ENCODE results near the gene DCTPP1.
A peak's percentile ranks its signal among the peaks of the same experiment; 100 is the strongest.
"Not testable (repeated sequence)": the region's sequence is repeated elsewhere in the genome, so short reads cannot be mapped to it uniquely, and the experiment has no call there.

Gene DCTPP1

DNA sequence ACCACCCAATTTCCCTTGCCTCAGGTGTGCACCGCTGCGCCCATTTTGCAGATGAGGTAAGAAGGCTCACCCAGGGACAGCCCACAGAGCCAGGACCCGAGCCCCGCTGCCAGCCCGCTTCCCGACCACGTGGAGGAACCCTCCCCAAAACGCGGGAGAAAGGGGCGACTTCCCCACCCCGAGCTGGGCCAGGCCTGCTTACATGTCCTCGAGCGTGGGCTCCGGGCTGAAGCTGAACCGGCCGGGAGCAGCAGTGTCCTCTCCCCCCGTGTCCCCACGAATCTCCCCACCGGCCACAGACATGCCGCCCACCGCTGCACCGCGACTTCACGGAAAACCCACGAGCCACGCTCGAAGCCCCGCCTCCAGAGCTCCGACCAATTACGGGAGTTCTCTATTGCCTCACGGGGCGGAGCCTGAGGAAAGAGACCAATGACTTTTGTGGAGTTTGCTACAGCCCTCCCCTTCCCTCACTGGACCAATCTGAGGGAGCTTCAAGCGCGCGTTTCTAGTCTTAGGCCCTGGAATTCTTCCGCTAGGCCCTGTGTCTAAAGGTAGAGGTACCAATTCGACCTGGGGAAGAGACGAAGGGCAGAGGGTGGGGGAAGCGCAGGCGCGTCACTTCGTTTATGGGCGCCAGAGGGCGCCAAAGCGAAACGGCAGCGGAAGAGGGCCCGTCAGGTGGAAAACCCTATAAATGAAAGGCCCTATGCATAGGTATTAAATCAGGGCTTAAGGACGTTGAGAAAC lies at the start of gene DCTPP1:
Gene DCTPP1 (minus strand): TSS at position 353 of the 750 bp plus-strand sequence. CDS start 50 bp downstream, at position 303.
- peak; percentile 92 for DNase-seq (ENCODE audit: low read depth)

DNA sequence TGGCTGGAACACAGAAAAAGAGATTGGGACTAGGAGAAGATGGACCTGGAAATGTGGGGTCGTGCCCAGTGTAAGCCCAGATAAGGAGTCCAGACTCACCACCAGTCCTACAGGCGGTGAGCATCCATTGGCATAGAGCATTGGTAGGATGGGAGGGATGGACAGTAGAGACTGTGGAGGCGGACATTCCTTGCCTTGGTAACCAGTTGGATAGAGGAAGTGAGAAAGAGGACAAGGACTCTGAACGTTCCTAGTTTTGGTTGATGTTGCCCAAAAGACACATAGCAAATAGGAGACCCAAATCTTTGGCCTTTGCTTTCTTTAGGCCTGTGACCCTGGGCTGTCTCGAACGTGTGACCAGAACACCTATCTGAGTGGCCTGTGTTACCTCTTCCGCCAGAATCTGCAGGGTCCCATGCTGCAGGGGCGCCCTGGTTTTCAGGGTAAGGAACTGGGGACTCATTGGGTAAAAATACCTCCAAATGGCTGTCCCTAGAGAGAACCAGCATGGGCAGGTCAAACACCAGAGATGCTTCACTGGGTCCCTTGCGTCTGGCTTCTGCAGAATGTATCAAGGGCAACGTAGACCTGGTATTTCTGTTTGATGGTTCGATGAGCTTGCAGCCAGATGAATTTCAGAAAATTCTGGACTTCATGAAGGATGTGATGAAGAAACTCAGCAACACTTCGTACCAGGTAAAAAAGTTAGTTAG lies 49.1 kb upstream of the DCTPP1 start:
- DNase-seq (ENCODE audit: low read depth) = no peak

DNA sequence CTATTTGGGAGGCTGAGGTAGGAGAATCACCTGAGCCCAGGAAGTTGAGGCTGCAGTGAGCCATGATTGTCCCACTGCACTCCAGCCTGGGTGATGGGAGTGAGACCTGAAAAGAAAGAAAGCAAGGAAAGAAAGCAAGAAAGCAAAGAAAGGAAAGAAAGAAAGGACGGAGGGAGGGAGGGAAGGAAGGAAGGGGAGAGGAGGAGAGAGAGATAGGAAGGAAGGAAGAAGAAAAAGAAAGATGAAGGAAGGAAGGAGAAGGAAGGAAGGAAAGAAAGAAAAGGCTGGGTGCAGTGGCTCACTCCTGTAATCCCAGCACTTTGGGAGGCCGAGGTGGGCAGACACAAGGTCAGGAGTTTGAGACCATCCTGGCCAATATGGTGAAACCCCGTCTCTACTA lies 47.9 kb upstream of the DCTPP1 start:
- not testable (repeated sequence) for DNase-seq (ENCODE audit: low read depth)

DNA sequence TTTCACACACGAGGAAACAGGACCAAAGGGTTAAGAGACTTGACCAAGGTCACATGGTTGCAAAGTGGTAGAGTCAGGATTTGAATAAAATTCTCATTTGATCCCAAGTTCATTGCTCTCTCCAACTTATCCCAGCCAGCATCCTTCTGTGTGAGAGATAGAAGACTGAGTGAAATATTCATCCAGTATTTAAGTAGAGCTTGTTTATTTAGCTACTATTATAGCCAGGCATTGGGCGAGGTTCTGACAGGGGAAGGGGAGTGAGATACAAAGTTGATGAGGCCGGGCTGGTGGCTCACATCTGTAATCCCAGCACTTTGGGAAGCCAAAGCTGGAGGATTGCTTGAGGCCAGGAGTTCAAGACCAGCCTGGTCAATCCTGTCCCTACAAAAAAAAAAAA lies 47.2 kb upstream of the DCTPP1 start:
- no peak for DNase-seq (ENCODE audit: low read depth)

DNA sequence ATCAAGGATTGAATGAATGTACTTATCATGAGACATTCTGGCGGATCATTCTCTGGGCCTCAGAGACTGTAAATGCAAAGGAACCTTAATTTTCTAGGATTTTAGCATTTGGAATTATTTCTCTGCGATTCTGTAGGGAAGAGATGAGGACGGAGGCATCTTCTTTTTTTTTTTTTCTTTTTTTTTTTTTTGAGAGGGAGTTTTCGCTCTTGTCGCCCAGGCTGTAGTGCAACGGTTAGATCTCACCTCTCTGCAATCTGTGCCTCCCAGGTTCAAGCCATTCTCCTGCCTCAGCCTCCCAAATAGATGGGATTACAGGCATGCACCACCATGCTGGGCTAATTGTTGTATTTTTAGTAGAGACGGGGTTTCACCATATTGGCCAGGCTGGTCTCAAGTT lies 44.9 kb upstream of the DCTPP1 start:
- no peak for DNase-seq (ENCODE audit: low read depth)

DNA sequence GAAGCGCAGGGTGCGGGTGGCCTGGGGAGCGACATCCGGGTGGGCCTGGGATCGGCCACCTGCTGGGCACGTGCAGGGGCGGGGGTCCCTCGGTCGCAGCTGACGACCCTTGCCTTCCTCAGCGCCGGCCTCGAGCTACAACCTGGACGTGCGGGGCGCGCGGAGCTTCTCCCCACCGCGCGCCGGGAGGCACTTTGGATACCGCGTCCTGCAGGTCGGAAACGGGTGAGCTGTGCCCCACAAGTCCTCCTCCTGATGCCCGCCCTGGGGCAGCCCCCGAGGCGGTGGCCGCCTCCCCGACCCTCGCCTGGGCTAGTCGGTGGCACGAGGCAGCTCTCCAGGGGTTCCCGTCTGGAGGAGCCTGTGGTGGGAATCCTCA lies 44.2 kb upstream of the DCTPP1 start:
- no peak for DNase-seq (ENCODE audit: low read depth)

DNA sequence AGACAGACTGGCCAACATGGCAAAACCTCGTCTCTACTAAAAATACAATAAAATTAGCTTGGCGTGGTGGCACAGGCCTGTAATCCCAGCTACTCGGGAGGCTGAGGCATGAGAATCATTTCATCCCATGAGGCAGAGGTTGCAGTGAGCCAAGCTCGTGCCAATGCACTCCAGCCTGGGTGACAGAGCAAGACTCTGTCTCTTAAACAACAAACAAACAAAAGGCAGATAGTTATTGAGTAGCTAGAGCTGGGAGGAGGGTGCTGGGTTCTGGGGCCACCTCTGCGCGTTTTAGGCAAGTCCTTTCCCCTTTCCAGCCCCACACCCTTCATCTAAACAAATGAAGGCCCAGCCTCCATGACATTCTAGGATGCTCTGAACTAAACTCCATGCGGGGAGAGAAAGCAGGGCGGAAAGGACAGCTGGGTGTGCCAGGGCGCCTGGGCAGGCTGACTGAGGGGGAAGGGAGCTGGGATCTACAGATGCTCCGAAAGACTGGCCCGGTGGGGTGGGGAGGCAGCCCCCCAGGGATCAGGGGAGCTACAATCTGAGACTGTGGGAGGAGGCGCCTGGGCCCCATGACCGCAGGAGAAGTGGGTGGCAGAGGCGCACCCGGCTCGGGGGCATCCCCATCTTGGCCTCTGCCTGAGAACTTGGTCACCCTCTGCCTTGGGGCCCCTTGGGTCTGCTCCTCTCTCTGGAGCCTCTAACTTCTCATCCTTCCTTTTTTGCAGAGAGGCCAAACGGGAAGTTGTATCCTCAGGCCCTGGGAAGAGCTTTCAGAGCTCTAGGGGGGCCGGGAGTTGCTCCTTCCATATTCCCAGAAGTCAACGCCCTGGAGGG lies 43.6 kb upstream of the DCTPP1 start:
- DNase-seq (ENCODE audit: low read depth) = peak; percentile 74

DNA sequence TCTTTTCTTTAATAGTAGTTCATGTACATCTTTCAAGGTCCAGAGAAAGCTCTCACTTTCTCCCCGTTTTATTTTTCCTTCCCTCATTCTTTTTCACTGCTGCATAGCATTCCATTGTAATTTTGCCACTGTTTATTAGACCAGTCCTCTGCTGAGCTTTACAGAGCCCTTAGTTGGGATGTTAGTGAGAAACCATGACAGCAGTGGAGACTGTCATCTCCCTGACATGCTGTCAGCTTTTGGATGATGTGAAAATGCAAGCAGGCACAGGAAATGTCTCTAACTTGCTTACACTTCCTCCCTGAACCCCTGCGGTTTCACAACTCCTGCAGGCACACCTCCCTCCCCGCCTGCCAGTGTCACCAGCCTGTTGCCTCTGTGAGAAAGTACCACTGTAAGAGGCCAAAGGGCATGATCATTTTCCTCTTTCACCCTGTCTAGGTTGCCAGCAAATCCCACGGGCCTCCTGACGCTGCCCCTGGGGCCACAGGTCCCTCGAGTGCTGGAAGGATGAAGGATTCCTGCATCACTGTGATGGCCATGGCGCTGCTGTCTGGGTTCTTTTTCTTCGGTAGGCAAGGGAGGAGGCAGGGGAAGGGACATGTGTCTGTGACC lies 42.6 kb upstream of the DCTPP1 start, which contains the start of gene ITGAL:
Gene ITGAL (plus strand): TSS at position 415 of the 615 bp plus-strand sequence. CDS start 96 bp downstream, at position 511.
- DNase-seq (ENCODE audit: low read depth) = peak; percentile 79

DNA sequence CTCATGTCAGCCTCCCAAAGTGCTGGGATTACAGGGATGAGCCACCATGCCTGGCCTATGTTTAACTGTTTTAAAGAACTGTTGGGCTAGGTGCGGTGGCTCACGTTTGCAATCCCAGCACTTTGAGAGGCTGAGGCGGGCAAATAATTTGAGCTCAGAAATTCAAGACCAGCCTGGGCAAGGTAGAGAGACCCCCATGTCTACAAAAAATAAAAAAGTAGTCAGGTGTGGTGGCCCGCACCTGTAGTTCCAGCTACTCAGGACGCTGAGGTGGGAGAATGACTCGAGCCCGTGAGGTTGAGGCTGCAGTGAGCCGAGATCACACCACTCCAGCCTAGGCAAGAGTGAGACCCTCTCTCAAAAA lies 40.8 kb upstream of the DCTPP1 start:
- DNase-seq (ENCODE audit: low read depth) = no peak

DNA sequence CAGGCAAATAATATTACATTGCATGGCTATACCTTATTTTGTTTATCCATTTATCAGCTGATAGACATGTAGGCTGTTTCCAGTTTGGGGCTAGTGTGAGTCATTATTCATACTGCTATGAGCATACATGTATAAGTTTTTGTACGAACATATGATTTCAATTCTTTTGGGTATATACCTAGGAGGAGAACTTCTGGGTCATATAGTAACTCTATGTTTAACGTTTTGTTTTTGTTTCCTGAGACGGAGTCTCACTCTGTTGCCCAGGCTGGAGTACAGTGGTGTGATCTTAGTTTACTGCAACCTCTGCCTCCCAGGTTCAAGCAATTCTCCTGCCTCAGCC lies 40.3 kb upstream of the DCTPP1 start:
- no peak for DNase-seq (ENCODE audit: low read depth)

DNA sequence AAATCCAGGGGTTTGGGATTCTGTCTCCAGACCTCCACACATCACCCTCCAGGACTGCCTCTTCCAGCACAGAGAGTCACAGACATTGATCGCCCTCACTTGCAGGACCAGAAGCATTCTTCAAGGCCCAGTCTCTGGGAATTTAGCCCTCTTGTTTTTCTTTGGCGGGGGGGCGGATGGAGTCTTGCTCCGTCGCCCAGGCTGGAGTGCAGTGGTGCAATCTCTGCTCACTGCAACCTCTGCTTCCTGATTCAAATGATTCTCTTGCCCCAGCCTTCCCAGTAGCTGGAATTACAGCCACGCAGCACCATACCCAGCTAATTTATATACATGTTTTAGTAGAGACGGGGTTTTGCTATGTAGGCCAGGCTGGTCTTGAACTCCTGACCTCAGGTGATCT lies 34.2 kb upstream of the DCTPP1 start:
- no peak for DNase-seq (ENCODE audit: low read depth)

DNA sequence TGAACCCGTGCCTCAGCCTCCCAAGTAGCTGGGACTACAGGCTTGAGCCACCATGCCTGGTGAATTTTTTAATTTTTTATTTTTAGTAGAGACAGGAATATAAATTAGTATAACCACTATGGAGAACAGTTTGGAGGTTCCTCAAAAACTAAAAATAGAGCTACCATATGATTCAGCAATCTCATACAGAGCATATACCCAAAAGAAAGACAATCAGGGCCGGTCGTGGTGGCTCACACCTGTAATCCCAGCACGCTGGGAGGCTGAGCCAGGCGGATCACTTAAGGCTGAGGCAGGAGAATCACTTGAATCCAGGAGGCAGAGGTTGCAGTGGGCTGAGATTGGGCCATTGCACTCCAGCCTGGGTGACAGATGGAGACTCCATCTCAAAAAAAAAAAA lies 31.6 kb upstream of the DCTPP1 start:
- not testable (repeated sequence) for DNase-seq (ENCODE audit: low read depth)

DNA sequence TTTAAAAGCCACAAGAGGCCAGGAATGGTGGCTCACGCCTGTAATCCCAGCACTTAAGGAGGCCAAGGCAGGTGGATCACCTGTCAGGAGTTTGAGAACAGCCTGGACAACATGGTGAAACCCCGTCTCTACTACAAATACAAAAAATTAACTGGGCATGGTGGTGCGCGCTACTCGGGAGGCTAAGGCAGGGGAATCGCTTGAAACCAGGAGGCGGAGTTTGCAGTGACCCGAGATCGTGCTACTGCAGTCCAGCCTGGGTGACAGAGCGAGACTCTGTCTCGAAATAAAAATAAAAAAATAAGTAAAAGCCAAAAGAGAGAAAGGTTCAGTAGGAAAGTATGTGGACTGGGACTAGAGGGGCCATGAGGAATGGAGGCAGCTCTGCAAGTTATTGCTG lies 29.6 kb upstream of the DCTPP1 start:
- no peak for DNase-seq (ENCODE audit: low read depth)

DNA sequence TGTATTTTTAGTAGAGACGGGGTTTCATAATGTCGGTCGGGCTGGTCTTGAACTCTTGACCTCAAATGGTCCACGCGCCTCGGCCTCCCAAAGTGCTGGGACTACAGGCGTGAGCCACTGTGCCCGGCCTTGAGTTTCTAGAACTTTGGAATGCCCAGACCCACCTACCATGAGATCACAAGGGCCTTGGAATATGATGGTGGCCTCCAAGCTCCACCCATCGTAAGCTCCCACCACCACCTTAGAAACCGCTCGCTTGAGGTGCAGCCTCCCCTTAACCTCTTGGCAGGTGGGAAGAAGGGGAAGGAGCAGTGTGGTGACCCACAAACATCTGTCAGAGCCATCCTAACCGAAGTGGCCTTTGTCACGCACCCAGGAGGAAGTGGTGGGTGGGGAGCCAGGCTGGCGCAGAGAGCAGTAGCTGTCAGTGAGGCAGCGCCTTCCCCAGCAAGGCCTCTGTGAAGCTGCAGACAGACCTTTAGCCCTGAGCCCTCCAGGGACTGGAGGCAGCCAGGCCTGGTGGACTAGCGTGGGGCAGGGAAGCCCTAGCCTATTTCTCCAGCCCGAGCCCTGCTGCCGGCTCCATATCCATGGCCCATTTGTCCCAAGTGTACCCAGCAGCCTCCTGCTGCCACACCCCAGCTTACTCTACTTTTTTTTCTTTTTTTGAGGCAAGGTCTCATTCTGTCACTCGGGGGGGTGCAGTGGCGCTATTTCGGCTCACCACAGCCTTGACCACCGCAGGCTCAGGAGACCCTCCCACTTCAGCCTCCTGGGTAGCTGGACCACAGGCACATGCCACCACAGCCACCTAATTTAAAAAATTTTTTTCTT lies 28.9 kb upstream of the DCTPP1 start:
- peak; percentile 84 for DNase-seq (ENCODE audit: low read depth)

DNA sequence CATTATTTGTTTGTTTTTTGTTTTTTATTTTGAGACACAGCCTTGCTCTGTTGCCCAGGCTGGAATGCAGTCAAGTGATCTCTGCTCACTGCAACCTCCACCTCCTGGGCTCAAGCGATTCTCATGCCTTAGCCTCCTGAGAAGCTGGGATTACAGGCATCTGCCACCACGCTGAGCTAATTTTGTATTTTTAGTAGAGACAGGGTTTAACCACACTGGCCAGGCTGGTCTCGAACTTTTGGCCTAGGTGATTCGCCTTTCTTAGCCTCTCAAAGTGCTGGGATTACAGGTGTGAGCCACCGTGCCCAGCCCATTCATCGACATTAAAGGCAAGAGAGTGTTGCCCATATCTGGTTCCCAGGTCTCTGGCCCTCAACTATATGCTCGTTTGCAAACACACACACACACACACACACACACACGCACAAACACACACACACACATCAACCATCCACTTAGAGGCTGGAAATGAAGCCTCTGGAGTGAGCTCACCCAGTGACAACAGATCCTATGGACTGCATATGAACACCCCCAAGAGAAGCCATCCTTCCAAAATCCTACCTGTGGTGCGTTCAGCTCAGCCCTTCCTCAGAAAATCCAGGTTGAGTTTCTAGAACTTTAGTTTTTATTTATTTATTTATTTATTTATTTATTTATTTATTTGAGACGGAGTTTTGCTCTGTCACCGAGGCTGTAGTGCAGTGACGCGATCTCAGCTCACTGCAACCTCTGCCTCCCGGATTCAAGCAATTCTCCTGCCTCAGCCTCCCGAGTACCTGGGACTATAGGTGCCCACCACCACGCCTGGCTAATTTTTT lies 28.1 kb upstream of the DCTPP1 start:
- no peak for DNase-seq (ENCODE audit: low read depth)

DNA sequence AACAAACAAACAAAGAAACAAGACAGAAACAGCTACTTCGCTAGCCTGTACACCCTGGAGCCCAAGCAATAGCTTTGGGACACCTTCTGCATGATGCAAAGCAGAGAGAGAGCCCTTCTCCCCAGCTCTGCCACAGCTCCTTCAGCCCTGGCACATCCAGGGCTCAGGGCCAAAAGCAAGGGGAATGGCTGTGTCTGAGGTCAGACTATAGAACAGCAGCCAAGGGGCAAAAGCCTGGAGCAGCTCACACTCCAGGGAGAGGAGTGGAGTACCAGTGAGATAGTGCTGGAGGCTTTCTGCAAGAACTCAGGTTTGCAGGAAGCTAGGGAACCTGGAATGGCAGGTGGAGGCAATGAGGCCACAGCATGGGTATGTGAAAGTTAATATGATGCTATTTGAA lies 27.4 kb upstream of the DCTPP1 start:
- DNase-seq (ENCODE audit: low read depth) = no peak

DNA sequence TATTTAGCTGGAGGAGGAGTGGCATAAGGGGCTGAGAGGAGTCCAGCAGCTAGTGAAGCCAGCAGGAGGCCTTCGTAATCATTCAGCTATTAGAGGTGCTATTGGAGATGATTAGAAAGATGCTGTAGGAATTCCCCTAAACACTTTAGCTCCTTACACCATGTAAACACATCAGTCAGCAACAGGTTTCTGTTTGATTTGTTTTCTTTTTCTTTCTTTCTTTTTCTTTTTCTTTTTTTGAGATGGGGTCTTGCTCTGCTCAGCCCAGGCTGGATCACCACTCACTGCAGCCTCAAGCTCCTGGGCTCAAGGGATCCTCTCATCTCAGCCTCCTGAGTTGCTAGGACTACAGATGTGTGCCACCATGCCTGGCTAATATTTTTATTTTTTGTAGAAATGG lies 26.5 kb upstream of the DCTPP1 start:
- DNase-seq (ENCODE audit: low read depth) = no peak

DNA sequence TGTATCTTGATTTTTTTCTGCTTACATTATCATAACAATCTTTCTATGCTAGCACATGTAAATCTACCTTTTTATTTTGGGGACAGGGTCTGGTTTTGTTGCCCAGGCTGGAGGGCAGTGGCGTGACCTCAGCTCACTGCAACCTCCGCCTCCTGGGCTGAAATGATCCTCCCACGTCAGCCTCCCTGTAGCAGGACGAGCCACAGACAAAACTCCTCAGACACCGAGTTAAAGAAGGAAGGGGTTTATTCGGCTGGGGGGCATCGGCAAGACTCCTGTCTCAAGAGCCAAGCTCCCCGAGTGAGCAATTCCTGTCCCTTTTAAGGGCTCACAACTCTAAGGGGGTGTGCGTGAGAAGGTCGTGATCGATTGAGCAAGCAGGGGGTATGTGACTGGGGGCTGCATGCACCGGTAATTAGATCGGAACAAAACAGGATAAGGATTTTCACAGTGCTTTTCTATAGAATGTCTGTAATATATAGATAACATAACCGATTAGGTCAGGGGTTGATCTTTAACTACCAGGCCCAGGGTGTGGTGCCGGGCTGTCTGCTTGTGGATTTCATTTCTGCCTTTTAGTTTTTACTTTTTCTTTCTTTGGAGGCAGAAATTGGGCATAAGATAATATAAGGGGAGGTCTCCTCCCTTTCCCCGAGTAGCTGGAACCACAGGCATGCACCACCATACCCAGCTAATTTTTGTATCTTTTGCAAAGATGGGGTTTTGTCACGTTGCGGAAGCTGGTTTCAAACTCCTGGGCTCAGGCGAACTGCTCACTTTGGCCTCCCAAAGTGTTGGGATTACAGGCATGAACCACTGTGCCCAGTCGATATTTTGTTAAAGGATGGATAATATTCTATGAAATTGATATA lies 23.1 kb upstream of the DCTPP1 start:
- not testable (repeated sequence) for DNase-seq (ENCODE audit: low read depth)

DNA sequence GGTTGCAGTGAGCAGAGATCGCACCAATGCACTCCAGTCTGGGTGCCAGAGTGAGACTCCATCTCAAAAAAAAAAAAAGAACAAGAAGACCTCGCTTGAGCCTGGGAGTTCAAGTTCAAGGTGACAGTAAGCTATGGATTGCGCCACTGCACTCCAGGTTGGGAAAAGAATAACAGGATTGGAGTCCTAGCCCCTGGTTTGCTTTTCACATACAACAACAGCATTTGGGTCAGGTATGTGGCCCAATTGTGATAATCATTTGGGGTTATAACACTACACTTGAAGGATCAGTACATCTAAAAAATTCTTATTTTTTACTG lies 19.2 kb upstream of the DCTPP1 start:
- no peak for DNase-seq (ENCODE audit: low read depth)
